Caco-2 (cell line): ENCODE data around the gene VPS45. TPM values are rescaled to one million over a fixed set of nuclear protein-coding genes. Genes with fewer than 3 reads are reported as not detected.

Source experiments
- BruUV-seq: library from RNA; stranded (reverse); fragments of 400-500 nt; replicated peaks from 2 replicates; lab custom pipeline; 2021; lab: Mats Ljungman, UMichigan
- CTCF ChIA-PET: fragments of 300-600 bp; sonication (Branson Sonifier 250); formaldehyde crosslinking; loops from one replicate; lab custom pipeline; 2022; ENCODE audit warnings: antibody characterized with exemption; lab: Charles Lee
- POLR2A ChIA-PET: fragments of 300-600 bp; sonication (Branson Sonifier 250); formaldehyde crosslinking; loops from one replicate; lab custom pipeline; 2022; ENCODE audit warnings: antibody characterized with exemption; lab: Charles Lee
- DNase-seq, 2 experiments: peaks; one replicate each; pipeline versions ENCODE4 v3.0.0 to v3.0.0-alpha.2; 2020 to 2022
- H3K27me3 ChIP-seq: replicated peaks from 2 replicates; pipeline ENCODE4 v1.6.0; 2011; ENCODE audit warnings: low read length; ENCODE audit not compliant: control insufficient read depth, insufficient read depth
- H3K36me3 ChIP-seq: 2 replicates; pipeline ENCODE4 v1.5.1; 2011; ENCODE audit warnings: low read length; ENCODE audit not compliant: control insufficient read depth, insufficient read depth
- H3K4me1 ChIP-seq: fragments of 250-450 bp; sonication (Bioruptor Pico); 2 replicates; pipeline ENCODE4 v1.5.1; 2020; ENCODE audit warnings: mild to moderate bottlenecking
- H3K4me3 ChIP-seq: 2 replicates; pipeline ENCODE4 v1.5.1; 2011; ENCODE audit warnings: low read depth, mild to moderate bottlenecking, control low read depth, low read length
- H3K9me3 ChIP-seq: fragments of 250-450 bp; sonication (Bioruptor Pico); 2 replicates; pipeline ENCODE4 v1.5.1; 2020; ENCODE audit warnings: mild to moderate bottlenecking, moderate library complexity
- H3K27ac Mint-ChIP-seq: one replicate; pipeline ENCODE4 v1.8.0; 2022; ENCODE audit warnings: mixed read lengths; ENCODE audit not compliant: unreplicated experiment
- H3K27me3 Mint-ChIP-seq: one replicate; pipeline ENCODE4 v1.8.0; 2022; ENCODE audit warnings: mixed read lengths; ENCODE audit not compliant: insufficient read depth, unreplicated experiment
- H3K36me3 Mint-ChIP-seq: one replicate; pipeline ENCODE4 v1.8.0; 2022; ENCODE audit warnings: mild to moderate bottlenecking, mixed read lengths; ENCODE audit not compliant: insufficient read depth, unreplicated experiment
- H3K4me1 Mint-ChIP-seq: one replicate; pipeline ENCODE4 v1.8.0; 2022; ENCODE audit warnings: low read depth, mixed read lengths; ENCODE audit not compliant: unreplicated experiment
- H3K4me3 Mint-ChIP-seq: one replicate; pipeline ENCODE4 v1.8.0; 2022; ENCODE audit warnings: mild to moderate bottlenecking, moderate library complexity, mixed read lengths; ENCODE audit not compliant: unreplicated experiment
- H3K9me3 Mint-ChIP-seq: one replicate; pipeline ENCODE4 v1.8.0; 2022; ENCODE audit warnings: mixed read lengths; ENCODE audit not compliant: unreplicated experiment
- CTCF ChIP-seq, 2 experiments: fragments of 200-600 bp in 1 of 2; IDR thresholded peaks; 1 replicate in 1 of 2; 2 replicates in 1 of 2; pipeline versions ENCODE4 v1.5.1 to v1.8.0; 2011 to 2022; ENCODE audit warnings: antibody characterized with exemption in 1 of 2, control low read depth in 1 of 2, inconsistent platforms in 1 of 2, low read depth in 1 of 2, low read length in 1 of 2, mild to moderate bottlenecking in 1 of 2, moderate library complexity in 1 of 2; ENCODE audit not compliant: insufficient read depth in 1 of 2, severe bottlenecking in 1 of 2, unreplicated experiment in 1 of 2
- intact Hi-C: fragments of 100-400 bp; cut with micrococcal nuclease; formaldehyde crosslinking; loops from one replicate; pipeline ENCODE4 v1.10.0; 2022; ENCODE audit not compliant: unreplicated experiment
- total RNA-seq: library from RNA; stranded (reverse); gene quantifications from 2 replicates; pipeline ENCODE4 v1.2.3, GENCODE V29; 2022

Gene VPS45
- total RNA-seq, 1 experiment from 2014 or later: 19.8 TPM

- no peaks in the 10 kb centered on the region for H3K27me3 ChIP-seq
- Mint-ChIP-seq H3K4me3 (no peak overlapping the region), H3K36me3 (peaks cover 3% of the 10 kb centered on the region), H3K27ac (no peak overlapping the region), H3K4me1 (peaks cover 4% of the 10 kb centered on the region), H3K9me3 (no peaks in the 10 kb centered on the region), H3K27me3 (no peaks in the 10 kb centered on the region)
- no peaks in the 10 kb centered on the region for H3K9me3 ChIP-seq
- H3K4me1 ChIP-seq: peaks cover 6% of the 10 kb centered on the region
- peak; percentile 34 to 53 for TF ChIP-seq CTCF (IDR thresholded peaks at IDR 0.05; ENCODE audit: insufficient read depth in 1 of 2, low read depth in 1 of 2, low read length in 1 of 2, severe bottlenecking in 1 of 2, unreplicated experiment in 1 of 2)
- DNase-seq: peak in 1 of 2 experiments; percentile 64
- no peak overlapping the region for H3K4me3 ChIP-seq
- ChIA-PET POLR2A (interaction anchor here (0.5 to 1.3 kb wide), 9 partner anchors 8 to 300 kb away, joined by 3 to 9 read pairs (median 3); partner anchors contain the start of gene VPS45), CTCF (interaction anchor here (0.6 to 1.9 kb wide), 31 partner anchors 9 to 304 kb away, joined by 3 to 22 read pairs (median 5); partner anchors contain the start of genes CIART, PLEKHO1 and VPS45)
- H3K36me3 ChIP-seq: no peaks in the 10 kb centered on the region
- intact Hi-C loops: loop anchor here (1.0 to 5.0 kb wide), 4 partner anchors 24 to 299 kb away; partner anchors contain the start of gene VPS45
- no TSS peak for BruUV-seq
Observed at GRCh38 chr1:150186789-150187559, 119.4 kb downstream of the VPS45 start.

- no peak overlapping the region for H3K4me3 Mint-ChIP-seq
- no peaks in the 10 kb centered on the region for H3K27me3 ChIP-seq
- BruUV-seq: no TSS peak
- POLR2A ChIA-PET: interaction anchor here (0.7 to 1.3 kb wide), 3 partner anchors 9 to 300 kb away, joined by 3 to 9 read pairs (median 3); a partner anchor contains a TSS
- DNase-seq: no peak
- H3K4me1 ChIP-seq: peaks cover 12% of the 10 kb centered on the region
- TF ChIP-seq CTCF (IDR thresholded peaks at IDR 0.05; ENCODE audit: insufficient read depth in 1 of 2, low read depth in 1 of 2, low read length in 1 of 2, severe bottlenecking in 1 of 2, unreplicated experiment in 1 of 2): peak in 1 of 2 experiments; percentile 38
- no peak overlapping the region for H3K27ac Mint-ChIP-seq
- peaks cover 4% of the 10 kb centered on the region for H3K36me3 Mint-ChIP-seq
- no peak overlapping the region for H3K4me3 ChIP-seq
- H3K4me1 Mint-ChIP-seq: peaks cover 4% of the 10 kb centered on the region
- no peaks in the 10 kb centered on the region for H3K9me3 Mint-ChIP-seq
- CTCF ChIA-PET: interaction anchor here (0.6 to 1.9 kb wide), 21 partner anchors 9 to 301 kb away, joined by 3 to 22 read pairs (median 5); partner anchors contain the start of genes CIART and VPS45
- no peaks in the 10 kb centered on the region for H3K36me3 ChIP-seq
- intact Hi-C loops: loop anchor here (1.0 to 5.0 kb wide), 4 partner anchors 25 to 299 kb away; partner anchors contain the start of gene VPS45
- H3K9me3 ChIP-seq: no peaks in the 10 kb centered on the region
- H3K27me3 Mint-ChIP-seq: no peaks in the 10 kb centered on the region
Observed at GRCh38 chr1:150187560-150187931, 120.0 kb downstream of the VPS45 start.

GRCh38 chr1:150192012-150192411 lies 124.4 kb downstream of the VPS45 start:
- no peak for TF ChIP-seq CTCF (IDR thresholded peaks at IDR 0.05; ENCODE audit: insufficient read depth in 1 of 2, low read depth in 1 of 2, low read length in 1 of 2, severe bottlenecking in 1 of 2, unreplicated experiment in 1 of 2)
- no TSS peak for BruUV-seq
- no peaks in the 10 kb centered on the region for H3K36me3 ChIP-seq
- peak in 1 of 2 experiments; percentile 10 for DNase-seq
- peaks cover 18% of the 10 kb centered on the region; the same call in 1 of the 2 replicates for H3K4me1 ChIP-seq
- no peaks in the 10 kb centered on the region for H3K27me3 ChIP-seq
- intact Hi-C loops: no loop called here
- POLR2A ChIA-PET: no interaction called here
- no peaks in the 10 kb centered on the region for H3K9me3 Mint-ChIP-seq
- peaks cover 4% of the 10 kb centered on the region for H3K36me3 Mint-ChIP-seq
- peak overlapping the region; percentile 28 for H3K4me3 Mint-ChIP-seq
- peak overlapping the region; percentile 60 for H3K27ac Mint-ChIP-seq
- H3K9me3 ChIP-seq: no peaks in the 10 kb centered on the region
- no peaks in the 10 kb centered on the region for H3K27me3 Mint-ChIP-seq
- no peak overlapping the region for H3K4me3 ChIP-seq
- CTCF ChIA-PET: interaction anchor here (0.6 kb wide), 1 partner anchor 303 kb away, joined by 5 read pairs; no protein-coding TSS in a partner anchor
- H3K4me1 Mint-ChIP-seq: peaks cover 4% of the 10 kb centered on the region
